GM19328 (cell line): Measurements from ENCODE around the gene PCSK6.

ENCODE experiments used
- ATAC-seq: cut with Tn5 transposase; IDR thresholded peaks from one replicate; pipeline ENCODE4 v1.9.1; 2021; ENCODE audit warnings: mild to moderate bottlenecking, moderate library complexity; ENCODE audit not compliant: unreplicated experiment

The PCSK6 gene

GRCh38 chr15:101332061-101332467 lies 157.4 kb downstream of the PCSK6 start:
- ATAC-seq, result no peak

DNA sequence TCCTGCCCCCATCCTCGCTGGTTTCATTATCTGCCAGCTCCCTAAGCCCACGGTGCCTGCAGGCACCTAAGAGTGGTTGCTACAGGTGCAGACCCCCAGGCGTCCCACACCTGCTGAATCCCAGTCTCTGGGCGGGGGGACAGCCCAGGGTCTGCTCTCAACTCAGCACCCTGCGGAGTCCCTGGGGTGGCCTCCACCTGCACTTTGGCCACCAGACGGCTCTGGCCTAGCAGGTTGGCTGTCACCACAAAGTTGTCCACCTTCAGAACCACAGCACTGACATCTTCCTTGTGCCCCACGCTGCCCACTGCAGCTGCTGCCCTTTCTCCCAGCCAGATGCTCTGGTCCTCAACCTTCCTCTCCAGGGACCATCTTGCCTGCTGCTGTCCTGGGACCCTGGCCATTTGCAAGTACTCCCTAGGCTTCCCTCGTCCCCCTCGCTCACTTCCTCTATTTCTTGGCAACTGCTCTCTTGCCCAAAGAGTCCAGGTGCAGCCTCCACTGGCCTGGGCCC lies 159.6 kb downstream of the PCSK6 start:
- ATAC-seq, result no peak

DNA sequence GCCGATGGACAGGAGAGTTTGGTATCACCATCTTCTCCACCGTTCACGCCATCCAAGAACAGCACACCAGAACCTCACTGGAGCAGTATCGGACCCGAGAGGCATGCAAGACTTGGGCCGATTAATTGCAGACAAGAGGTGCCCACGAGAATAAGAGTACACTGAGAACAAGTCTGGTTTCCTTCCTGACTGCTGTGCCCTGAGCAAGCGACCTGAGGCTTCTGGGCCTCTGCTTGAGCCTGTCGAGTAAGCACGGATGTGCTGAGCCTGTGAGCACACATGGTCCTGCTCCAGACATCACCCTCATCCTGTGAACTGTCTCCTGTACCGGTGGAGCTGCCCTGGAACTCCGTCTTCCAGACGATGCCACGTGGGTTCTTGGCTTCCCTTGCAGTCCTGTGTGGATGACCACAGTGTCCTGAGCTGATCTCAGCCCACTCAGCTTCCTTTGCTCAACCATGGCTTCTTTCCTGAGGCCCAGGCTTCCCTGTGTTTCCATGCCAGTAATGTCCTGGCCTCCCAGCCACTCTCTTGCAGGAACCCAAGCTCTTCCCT lies 160.1 kb downstream of the PCSK6 start:
- no peak for ATAC-seq

DNA sequence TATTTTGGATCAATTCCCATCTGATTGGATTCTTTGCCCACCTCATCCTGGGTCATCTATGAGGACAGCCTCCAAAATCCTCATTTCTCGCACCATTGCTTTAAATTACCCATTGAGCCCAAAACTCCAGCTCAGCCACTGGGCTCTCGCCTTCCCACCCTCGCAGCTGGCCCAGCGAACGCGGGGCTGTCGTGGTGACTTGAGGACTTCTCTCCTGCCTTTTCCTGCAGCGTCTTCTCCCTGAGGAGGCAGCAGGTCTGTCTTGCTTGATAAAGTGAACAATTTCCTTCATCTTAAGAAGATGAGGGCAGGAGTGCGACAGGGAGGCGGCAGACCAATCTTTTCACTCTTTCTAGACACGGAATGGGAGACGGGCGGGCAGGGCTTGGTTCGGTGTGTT lies 161.5 kb downstream of the PCSK6 start:
- no peak for ATAC-seq

DNA sequence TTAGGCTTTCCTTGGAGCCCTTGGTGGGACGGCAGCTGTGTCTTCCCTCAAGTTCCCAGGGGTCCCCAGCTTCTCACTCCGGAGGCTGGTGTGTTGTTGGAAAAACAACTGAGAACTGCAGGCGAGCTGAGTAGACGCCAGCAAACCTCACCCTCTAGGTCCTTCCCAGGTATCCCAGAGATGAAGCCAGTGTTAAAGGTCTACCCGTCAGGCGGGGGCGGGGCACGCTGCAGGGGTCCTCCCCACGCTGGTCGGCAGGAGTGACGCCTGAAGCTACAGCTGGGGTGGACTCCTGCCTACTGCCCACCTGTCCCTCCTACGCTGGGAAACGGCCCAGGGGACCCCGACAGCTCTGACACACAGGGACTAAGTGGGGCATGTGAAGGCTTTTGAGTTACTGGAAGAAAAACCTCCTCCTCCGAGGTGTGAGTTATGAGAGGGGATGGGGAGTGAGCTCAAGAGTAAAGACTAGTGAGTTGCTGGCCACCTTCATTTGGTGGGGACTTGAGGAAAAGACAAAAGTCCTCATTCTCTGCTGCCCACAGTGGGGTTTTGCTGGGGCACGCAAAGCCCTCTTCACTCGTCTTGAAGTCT lies 162.3 kb downstream of the PCSK6 start:
- ATAC-seq, result no peak

DNA sequence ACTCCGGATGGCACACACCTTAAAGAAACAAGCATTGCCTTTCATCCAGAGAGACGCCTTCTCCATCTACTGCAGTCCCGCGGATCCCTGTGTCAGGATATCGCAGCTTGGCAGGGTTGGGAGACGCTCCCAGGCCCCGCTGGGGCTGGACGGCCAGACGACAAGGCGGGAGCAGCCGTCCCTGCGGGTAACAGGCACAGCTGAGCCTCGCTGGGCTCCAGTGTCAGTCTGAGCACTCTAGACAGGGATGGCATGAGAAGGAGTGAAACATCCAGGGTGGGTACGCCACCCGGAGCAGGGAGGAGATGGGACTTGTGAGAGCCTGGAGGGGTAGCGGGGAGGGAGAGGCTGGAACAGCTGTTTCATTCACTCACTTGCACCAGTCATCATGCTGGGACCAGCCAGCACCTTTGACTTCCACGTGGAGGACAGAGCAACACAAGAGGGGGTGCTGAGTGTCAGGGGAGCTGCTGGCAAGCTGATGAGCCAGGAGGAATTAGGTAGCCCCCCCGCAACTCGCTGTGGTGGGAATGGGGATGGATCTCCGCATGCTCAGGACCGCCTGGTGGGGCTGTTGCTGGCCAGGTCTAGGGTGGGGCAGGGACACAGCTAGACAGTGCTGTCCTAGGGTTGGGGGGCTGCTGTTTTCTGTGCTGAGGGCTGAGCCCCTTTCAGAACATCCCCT lies 162.9 kb downstream of the PCSK6 start:
- ATAC-seq, result no peak

GRCh38 chr15:101326026-101326315 lies 163.5 kb downstream of the PCSK6 start:
- no peak for ATAC-seq

DNA sequence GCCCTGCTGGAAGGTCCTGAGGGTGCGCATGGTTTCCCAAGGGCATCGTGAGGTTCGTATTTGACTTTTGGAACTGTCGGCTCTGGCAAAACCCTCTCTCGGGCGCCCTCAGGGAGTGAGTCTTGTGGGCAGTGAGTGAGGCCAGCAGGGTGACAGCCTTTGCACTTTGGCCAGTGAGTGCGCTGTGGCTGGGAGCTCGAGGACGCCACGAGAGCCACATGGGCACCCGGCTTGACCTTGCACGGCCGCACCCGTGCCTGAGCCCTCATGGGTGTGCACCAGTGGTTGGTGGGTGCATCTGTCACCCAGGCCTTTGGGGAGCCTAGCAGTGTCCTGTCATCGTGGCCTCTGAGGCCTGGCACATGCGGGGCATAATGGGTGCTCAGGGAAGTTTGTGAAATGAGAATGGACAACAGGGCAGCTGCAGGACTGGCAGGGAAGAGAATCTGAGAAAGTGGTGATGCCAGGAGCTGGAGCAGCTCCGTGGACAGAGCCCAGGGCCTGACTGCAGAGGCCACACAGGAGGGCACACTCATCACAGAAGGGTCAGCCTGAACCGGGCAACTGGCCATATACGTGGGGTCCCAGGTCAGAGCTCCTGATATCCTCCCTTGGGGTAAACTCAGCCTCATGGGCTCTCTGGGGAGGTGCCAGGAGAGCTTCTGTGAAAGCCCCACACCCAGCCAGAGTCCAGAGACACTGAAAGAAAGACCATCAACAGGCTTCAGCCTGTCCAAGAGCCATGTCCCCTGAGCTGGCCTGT lies 164.1 kb downstream of the PCSK6 start:
- no peak for ATAC-seq

DNA sequence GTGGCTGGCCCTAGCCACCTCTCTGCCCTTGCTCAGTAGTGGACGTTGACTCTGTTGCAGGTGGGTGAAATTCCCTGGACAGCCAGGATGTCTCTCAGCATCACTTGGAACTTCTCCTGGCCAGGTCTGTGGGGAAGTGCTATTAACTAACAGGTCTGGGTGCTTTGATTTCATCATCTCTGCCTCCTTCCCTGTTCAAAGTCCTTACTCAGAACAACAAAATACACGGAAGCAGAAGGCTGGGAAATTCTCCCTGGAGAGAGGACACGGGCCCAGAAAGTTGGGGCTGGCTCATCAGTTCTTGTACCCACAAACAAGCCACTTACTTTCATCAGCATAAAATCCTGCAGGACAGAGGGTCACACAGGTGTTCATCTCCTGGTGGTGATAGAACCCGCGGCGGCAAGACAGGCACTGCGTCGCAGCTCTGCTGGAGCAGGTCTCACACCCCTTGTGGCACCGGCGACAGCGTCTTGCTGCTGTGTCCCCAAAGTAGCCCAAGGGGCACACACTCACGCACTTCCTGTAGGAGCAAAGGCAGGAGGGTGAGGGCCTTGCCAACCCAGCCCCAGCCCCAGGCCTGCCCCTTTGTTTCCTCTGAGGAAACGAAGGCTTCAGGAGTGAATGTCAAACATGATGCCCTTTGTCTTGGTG lies 164.9 kb downstream of the PCSK6 start:
- ATAC-seq, result no peak

- ATAC-seq, result no peak
Measured at GRCh38 chr15:101323793-101324523, 165.5 kb downstream of the PCSK6 start.

DNA sequence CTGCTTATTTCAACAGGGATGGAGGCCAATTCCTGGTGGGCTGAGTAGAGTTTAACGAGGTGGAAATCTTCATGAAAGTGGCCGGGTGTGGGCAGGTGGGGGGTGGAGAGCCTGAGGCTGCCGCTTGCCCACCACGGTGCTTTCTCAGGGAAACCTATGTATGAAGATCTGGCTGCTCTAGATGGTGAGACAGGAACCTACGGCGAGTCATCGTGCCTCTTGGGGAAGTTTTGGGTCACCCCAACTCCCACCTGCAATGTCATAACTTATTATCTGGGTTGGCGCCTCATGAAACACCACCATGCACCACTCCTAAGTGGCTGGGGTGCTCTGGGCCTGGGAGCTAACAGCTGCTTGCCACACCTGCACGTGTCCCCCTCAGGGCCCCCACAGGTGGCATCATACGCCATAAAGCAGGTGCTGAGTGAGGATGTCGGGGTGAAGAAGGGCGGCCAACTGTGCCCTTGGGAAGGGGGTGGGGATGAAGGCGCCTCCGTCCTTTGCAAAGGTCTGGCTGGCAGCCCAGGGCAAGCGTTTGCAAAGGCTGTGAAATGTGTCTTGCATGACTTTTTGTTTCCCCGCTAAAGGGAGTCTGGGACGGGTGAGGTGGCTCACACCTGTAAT lies 166.5 kb downstream of the PCSK6 start:
- no peak for ATAC-seq

DNA sequence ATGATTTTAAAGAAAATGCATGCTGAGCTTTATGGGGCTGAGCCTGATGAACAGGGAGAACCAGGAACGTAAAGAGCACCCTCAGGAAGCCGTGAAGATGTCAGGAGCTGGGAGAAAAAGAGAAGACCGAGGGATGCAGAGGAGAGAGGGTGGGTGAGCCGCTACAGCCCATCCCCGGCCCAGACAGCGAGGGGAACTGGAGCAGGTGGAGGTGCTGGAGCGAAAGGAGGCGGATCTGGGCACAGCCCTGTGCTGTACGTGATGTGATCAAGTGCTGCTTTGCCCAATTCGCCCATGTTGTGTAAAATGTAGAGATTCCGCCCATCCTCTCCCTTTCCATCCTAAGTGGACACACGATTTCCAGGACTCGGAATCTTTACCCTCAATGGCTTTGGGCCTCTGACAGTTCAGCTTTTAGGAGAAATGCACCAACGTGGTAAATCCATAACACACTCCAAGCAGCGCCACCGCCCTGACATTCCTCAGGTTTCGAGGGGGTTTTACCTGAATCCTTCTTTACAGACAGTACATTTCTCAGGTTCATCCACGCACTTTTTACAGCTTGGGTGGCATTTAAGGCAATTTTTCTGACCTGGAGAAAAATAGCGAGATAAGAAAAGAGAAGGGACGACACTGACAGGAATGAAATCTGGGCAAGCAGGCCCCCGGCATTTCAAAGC lies 167.4 kb downstream of the PCSK6 start:
- no peak for ATAC-seq

GRCh38 chr15:101320501-101321052 lies 168.9 kb downstream of the PCSK6 start:
- ATAC-seq, result peak; percentile 63

DNA sequence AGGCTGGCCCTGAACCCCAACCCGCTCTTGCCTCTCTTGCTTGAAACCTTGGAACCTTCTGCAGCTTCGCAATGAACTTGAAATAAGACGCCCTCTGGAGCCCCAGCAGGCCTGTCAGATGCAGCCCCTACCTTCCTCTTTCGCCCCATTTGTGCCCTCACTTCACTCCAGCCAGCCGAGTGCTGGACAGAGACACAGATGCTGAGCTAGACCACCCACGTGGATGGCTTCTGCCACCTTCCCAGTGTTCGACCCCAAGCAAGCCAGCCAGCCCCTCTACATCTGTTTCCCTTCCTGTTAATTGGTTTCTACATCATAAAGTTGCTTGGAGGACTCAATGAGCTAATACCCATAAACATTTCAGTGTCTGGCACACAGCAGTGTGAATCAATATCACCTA lies 170.7 kb downstream of the PCSK6 start:
- ATAC-seq, result no peak

GRCh38 chr15:101318147-101318819 lies 171.2 kb downstream of the PCSK6 start:
- no peak for ATAC-seq

DNA sequence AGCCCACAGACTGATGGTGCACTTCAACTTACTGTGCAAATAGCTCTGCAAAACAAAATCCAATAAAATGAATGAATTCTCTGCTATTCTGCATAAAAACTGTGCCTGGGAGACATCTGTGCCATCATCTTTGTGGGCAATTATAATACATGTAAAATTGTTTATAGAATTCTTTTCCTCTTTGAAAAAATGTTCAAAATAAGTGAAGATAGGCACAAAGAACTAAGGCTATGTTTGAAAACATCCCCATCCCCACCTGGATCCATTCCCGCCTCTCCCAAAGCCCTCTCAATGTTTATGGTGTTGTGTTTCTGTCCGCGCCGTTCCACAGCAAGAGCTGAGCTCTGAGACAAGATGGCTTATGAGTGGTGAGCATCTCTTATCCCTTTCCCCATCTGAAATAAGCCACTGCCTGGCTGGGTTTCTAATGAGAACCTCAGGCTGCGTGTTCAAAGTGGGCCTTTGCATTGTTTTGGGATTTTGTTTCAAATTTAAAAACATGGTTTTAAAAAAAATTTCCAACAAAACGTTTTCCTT lies 172.1 kb downstream of the PCSK6 start:
- ATAC-seq, result no peak

DNA sequence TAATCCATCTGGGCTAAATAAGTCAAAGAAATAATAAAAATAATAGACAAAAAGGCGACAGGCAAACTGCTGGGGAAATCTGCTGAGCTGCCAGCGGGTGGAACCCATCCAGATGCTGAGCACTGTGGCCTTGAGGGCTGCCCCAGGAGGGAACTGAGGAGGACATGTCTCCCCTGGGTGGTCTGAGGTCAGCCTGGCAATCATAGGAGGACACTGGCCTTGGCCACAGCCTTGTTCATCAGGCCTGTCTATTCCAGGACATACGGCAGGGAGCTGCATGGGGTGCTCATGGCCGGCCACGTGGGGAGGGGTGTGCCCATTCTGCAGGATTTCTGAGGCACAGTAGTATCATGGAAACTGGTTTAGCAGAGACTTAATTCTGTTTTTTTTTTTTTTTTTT lies 173.0 kb downstream of the PCSK6 start:
- ATAC-seq, result no peak

DNA sequence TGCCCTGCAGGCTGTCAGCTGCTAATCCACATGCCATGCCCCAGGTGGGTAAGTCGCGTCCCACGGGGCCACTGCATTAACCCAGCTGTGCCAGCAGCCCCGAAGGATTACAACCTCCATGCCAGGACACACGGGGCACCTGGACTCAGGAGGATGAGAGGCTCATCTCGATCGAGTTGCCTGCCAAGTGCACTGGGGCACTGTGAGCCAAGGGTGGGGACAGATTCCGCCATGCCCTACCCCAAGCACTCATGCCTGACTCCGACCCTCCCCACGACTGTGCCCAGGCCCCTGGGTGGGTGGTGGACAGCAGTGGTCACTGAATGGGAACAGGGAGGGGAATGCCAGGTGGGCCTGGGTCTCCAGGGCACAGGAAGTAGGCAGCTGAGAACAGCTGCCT lies 173.8 kb downstream of the PCSK6 start:
- ATAC-seq, result no peak
